ENCODE results near the gene PCMTD2.
"Not testable (repeated sequence)": the region's sequence is repeated elsewhere in the genome, so short reads cannot be mapped to it uniquely, and the experiment has no call there.

Gene PCMTD2

GRCh38 chr20:64224351-64225170 is 31.0 kb upstream of the PCMTD2 start:
- DNase-seq = no peak

- no peak for DNase-seq
Measured at GRCh38 chr20:64225171-64225595, 30.4 kb upstream of the PCMTD2 start.

- no peak for DNase-seq
Measured at GRCh38 chr20:64225828-64226598, 29.5 kb upstream of the PCMTD2 start.

- no peak for DNase-seq
Measured at GRCh38 chr20:64226686-64227580, 28.6 kb upstream of the PCMTD2 start.

- no peak for DNase-seq
Measured at GRCh38 chr20:64228086-64228653, 27.4 kb upstream of the PCMTD2 start.

- DNase-seq = no peak
Measured at GRCh38 chr20:64228751-64229506, 26.6 kb upstream of the PCMTD2 start.

GRCh38 chr20:64229507-64230061 is 26.0 kb upstream of the PCMTD2 start:
- no peak for DNase-seq

GRCh38 chr20:64230461-64231145 is 24.9 kb upstream of the PCMTD2 start:
- DNase-seq = no peak

GRCh38 chr20:64231621-64232550 is 23.7 kb upstream of the PCMTD2 start:
- no peak for DNase-seq

- DNase-seq = no peak
Measured at GRCh38 chr20:64232794-64233193, 22.8 kb upstream of the PCMTD2 start.

- no peak for DNase-seq
Measured at GRCh38 chr20:64233725-64234124, 21.8 kb upstream of the PCMTD2 start.

- no peak for DNase-seq
Measured at GRCh38 chr20:64234291-64234791, 21.2 kb upstream of the PCMTD2 start.

- DNase-seq = not testable (repeated sequence)
Measured at GRCh38 chr20:64234921-64235565, 20.5 kb upstream of the PCMTD2 start.

GRCh38 chr20:64236137-64237088 is 19.1 kb upstream of the PCMTD2 start:
- no peak for DNase-seq

- no peak for DNase-seq
Measured at GRCh38 chr20:64237316-64237715, 18.2 kb upstream of the PCMTD2 start.

GRCh38 chr20:64238115-64238825 is 17.3 kb upstream of the PCMTD2 start:
- no peak for DNase-seq

GRCh38 chr20:64238851-64239387 is 16.6 kb upstream of the PCMTD2 start:
- no peak for DNase-seq
